Loucy (cell line): ENCODE measurements around the gene S1PR2.

Experiments
- EZH2phosphoT487 ChIP-seq: fragments of 200-600 bp; IDR thresholded peaks from 2 replicates; pipeline ENCODE4 v1.6.1; 2018; ENCODE audit warnings: antibody characterized with exemption, mild to moderate bottlenecking, moderate library complexity, borderline replicate concordance
- TF ChIP-seq, protein P1 (sequence below): fragments of 200-600 bp; sonication (generic); conservative IDR thresholded peaks from 2 replicates; pipeline ENCODE4 v1.5.1; 2014; ENCODE audit warnings: mild to moderate bottlenecking, antibody characterized with exemption, low read length

DNA sequence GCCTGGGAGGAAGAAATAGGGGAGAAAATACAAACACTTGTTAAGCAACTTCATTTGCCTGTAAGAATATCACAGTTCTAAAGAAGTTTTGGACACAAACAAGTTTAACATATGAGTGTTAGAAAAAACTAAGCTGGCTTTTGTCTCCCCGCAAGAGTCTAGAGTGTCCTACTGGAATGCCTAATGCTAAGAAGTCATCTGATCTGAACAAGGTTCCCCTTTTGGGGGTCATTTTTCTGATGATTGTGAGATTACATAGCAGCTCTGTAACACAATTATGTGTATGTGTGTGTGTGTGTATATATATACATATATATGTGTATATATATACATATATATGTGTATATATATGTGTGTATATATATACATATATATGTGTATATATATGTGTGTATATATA is 49.1 kb downstream of the S1PR2 start:
- TF ChIP-seq, protein P1, sequence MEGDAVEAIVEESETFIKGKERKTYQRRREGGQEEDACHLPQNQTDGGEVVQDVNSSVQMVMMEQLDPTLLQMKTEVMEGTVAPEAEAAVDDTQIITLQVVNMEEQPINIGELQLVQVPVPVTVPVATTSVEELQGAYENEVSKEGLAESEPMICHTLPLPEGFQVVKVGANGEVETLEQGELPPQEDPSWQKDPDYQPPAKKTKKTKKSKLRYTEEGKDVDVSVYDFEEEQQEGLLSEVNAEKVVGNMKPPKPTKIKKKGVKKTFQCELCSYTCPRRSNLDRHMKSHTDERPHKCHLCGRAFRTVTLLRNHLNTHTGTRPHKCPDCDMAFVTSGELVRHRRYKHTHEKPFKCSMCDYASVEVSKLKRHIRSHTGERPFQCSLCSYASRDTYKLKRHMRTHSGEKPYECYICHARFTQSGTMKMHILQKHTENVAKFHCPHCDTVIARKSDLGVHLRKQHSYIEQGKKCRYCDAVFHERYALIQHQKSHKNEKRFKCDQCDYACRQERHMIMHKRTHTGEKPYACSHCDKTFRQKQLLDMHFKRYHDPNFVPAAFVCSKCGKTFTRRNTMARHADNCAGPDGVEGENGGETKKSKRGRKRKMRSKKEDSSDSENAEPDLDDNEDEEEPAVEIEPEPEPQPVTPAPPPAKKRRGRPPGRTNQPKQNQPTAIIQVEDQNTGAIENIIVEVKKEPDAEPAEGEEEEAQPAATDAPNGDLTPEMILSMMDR: no peak
- TF ChIP-seq EZH2phosphoT487: no peak
